HepG2 (cell line): ENCODE data around the gene FRMD1. TPM values are rescaled to one million over a fixed set of nuclear protein-coding genes. Genes with fewer than 3 reads are reported as not detected.

Source experiments
- EED ChIP-seq: sonication (generic); formaldehyde crosslinking; IDR thresholded peaks from 2 replicates; pipeline ENCODE4 v1.5.0; 2020; ENCODE audit warnings: mild to moderate bottlenecking, missing genetic modification reagents
- ELF1 ChIP-seq: sonication (generic); formaldehyde crosslinking; IDR thresholded peaks from 2 replicates; pipeline ENCODE4 v1.4.0; 2020; ENCODE audit warnings: missing genetic modification reagents
- ELF4 ChIP-seq: sonication (generic); formaldehyde crosslinking; IDR thresholded peaks from 2 replicates; pipeline ENCODE4 v1.5.0; 2020; ENCODE audit warnings: missing genetic modification reagents, mild to moderate bottlenecking, moderate library complexity, borderline replicate concordance
- FOXJ3 ChIP-seq: sonication (generic); formaldehyde crosslinking; IDR thresholded peaks from 2 replicates; pipeline ENCODE4 v1.4.0; 2020; ENCODE audit warnings: missing genetic modification reagents, mild to moderate bottlenecking, borderline replicate concordance
- HMG20B ChIP-seq: conservative IDR thresholded peaks from 2 replicates; pipeline ENCODE4 v1.6.1; 2016; ENCODE audit warnings: missing genetic modification reagents, missing compliant biosample characterization
- HNRNPUL1 ChIP-seq: fragments of 200-400 bp; formaldehyde crosslinking; IDR thresholded peaks from 2 replicates; pipeline ENCODE4 v1.6.1; 2017; ENCODE audit warnings: low read depth, mild to moderate bottlenecking, low read length, moderate library complexity
- MTA1 ChIP-seq: sonication (generic); formaldehyde crosslinking; IDR thresholded peaks from 2 replicates; pipeline ENCODE4 v1.4.0; 2020; ENCODE audit warnings: missing genetic modification reagents, mild to moderate bottlenecking, borderline replicate concordance
- RBM39 ChIP-seq: fragments of 200-400 bp; formaldehyde crosslinking; IDR thresholded peaks from one replicate; pipeline ENCODE4 v1.6.1; 2018; ENCODE audit warnings: antibody characterized with exemption, mild to moderate bottlenecking, low read depth, low read length; ENCODE audit not compliant: poor library complexity, severe bottlenecking
- SIX4 ChIP-seq: sonication (generic); formaldehyde crosslinking; IDR thresholded peaks from 2 replicates; pipeline ENCODE4 v1.4.0; 2020; ENCODE audit warnings: missing genetic modification reagents
- SP1 ChIP-seq, 2 experiments: fragments of 450-650 bp in 1 of 2; sonication (generic) in 1 of 2; formaldehyde crosslinking in 1 of 2; IDR thresholded peaks; 2 replicates each; pipeline versions ENCODE4 v1.4.0 to v1.6.1; 2016 to 2020; ENCODE audit warnings: missing genetic modification reagents in 1 of 2
- ZFP37 ChIP-seq: sonication (generic); formaldehyde crosslinking; IDR thresholded peaks from 2 replicates; pipeline ENCODE4 v1.4.0; 2020; ENCODE audit warnings: missing genetic modification reagents, borderline replicate concordance
- ZKSCAN8 ChIP-seq: IDR thresholded peaks from 2 replicates; pipeline ENCODE4 v1.6.1; 2016; ENCODE audit warnings: borderline replicate concordance, missing genetic modification reagents, missing compliant biosample characterization
- ZNF44 ChIP-seq: sonication (generic); formaldehyde crosslinking; IDR thresholded peaks from 2 replicates; pipeline ENCODE4 v1.5.1; 2020; ENCODE audit warnings: mild to moderate bottlenecking, missing genetic modification reagents
- polyA plus RNA-seq, 8 experiments: library from polyadenylated mRNA; depleted of rRNA in 3 of 8; stranded (reverse) in 7 of 8; unstranded in 1 of 8; fragments of >200 nt; fragmentation: Illumina TruSeq in 4 of 8; extraction: Trizol in 4 of 8; gene quantifications; 2 replicates each; pipeline versions ENCODE4 v1.2.1 to v1.2.3, GENCODE V29; 2011 to 2016; ENCODE audit warnings: low read depth in 4 of 8, missing spikeins in 1 of 8, mixed read lengths in 1 of 8; ENCODE audit not compliant: insufficient read depth in 1 of 8
- total RNA-seq, 5 experiments: library from RNA; depleted of rRNA; stranded (reverse); fragments of >200 nt; fragmentation: Illumina TruSeq; extraction: Trizol; gene quantifications; 2 replicates each; pipeline ENCODE4 v1.2.3, GENCODE V29; 2016; ENCODE audit warnings: low read depth in 1 of 5
- TF ChIP-seq, protein P1 (sequence below): sonication (generic); formaldehyde crosslinking; IDR thresholded peaks from 2 replicates; pipeline ENCODE4 v1.9.0; 2021; ENCODE audit warnings: missing genetic modification reagents, borderline replicate concordance
- TF ChIP-seq, protein P2 (sequence below): sonication (generic); formaldehyde crosslinking; IDR thresholded peaks from 2 replicates; pipeline ENCODE4 v1.4.0; 2020; ENCODE audit warnings: missing genetic modification reagents
- TF ChIP-seq, protein P3 (sequence below): sonication (generic); formaldehyde crosslinking; IDR thresholded peaks from 2 replicates; pipeline ENCODE4 v1.4.0; 2020; ENCODE audit warnings: missing genetic modification reagents
- TF ChIP-seq, protein P4 (sequence below): sonication (generic); formaldehyde crosslinking; IDR thresholded peaks from 2 replicates; pipeline ENCODE4 v1.5.0; 2020; ENCODE audit warnings: missing genetic modification reagents

The FRMD1 gene
- total and polyA plus RNA-seq, 2 of the 13 experiments (the other 11 are each of a cell fraction or from before 2014, with no cell fraction given), result 0.01 TPM; not detected in 1

DNA sequence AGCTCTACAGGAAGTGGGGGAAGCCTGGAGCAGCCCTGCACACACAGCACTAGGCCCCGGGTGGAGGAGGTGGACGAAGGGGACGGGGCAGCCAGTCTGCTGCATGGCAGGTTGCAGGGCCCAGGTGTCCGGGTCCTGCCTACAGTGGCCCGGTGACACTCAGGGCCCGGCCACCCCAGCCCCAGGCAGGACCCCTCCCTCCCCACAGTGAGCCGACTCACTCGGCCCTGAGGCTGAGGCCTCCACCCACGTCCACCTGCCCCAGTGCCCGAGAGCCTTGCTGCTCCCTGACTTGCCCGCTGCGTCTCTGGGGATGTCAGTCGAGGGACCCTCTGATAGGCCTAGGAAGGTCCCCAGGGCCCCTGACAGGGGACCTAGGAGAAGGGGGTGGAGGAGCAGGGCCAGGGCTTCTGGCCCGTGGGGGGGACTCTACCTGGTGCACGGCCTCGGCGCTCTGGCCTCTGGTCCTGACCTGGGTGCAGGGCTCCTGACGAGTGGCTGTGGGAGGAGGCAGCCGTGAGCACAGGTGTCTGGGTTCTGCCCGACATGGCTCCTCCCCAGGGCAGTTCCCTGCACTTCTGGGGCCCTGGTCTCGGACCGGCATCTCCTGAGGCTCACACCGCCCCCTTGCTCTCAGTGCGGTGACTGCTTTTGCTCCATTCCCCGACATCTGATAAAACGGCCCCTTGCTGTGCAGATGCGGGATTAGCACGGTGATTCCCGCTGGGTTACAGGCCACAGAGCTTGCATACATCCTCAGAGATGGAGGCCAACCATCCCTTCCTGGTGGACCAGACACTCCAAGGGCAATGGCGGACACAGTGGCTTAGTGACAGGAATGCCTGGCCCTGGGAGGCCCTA is 20.1 kb downstream of the FRMD1 start (continued):
- TF ChIP-seq, protein P1, sequence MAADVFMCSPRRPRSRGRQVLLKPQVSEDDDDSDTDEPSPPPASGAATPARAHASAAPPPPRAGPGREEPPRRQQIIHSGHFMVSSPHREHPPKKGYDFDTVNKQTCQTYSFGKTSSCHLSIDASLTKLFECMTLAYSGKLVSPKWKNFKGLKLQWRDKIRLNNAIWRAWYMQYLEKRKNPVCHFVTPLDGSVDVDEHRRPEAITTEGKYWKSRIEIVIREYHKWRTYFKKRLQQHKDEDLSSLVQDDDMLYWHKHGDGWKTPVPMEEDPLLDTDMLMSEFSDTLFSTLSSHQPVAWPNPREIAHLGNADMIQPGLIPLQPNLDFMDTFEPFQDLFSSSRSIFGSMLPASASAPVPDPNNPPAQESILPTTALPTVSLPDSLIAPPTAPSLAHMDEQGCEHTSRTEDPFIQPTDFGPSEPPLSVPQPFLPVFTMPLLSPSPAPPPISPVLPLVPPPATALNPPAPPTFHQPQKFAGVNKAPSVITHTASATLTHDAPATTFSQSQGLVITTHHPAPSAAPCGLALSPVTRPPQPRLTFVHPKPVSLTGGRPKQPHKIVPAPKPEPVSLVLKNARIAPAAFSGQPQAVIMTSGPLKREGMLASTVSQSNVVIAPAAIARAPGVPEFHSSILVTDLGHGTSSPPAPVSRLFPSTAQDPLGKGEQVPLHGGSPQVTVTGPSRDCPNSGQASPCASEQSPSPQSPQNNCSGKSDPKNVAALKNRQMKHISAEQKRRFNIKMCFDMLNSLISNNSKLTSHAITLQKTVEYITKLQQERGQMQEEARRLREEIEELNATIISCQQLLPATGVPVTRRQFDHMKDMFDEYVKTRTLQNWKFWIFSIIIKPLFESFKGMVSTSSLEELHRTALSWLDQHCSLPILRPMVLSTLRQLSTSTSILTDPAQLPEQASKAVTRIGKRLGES (CRISPR knock-in tag), result no peak
- TF ChIP-seq MTA1, result peak; percentile 8; the same call in 1 of the 2 replicates
- no peak for TF ChIP-seq HNRNPUL1
- TF ChIP-seq, protein P2, sequence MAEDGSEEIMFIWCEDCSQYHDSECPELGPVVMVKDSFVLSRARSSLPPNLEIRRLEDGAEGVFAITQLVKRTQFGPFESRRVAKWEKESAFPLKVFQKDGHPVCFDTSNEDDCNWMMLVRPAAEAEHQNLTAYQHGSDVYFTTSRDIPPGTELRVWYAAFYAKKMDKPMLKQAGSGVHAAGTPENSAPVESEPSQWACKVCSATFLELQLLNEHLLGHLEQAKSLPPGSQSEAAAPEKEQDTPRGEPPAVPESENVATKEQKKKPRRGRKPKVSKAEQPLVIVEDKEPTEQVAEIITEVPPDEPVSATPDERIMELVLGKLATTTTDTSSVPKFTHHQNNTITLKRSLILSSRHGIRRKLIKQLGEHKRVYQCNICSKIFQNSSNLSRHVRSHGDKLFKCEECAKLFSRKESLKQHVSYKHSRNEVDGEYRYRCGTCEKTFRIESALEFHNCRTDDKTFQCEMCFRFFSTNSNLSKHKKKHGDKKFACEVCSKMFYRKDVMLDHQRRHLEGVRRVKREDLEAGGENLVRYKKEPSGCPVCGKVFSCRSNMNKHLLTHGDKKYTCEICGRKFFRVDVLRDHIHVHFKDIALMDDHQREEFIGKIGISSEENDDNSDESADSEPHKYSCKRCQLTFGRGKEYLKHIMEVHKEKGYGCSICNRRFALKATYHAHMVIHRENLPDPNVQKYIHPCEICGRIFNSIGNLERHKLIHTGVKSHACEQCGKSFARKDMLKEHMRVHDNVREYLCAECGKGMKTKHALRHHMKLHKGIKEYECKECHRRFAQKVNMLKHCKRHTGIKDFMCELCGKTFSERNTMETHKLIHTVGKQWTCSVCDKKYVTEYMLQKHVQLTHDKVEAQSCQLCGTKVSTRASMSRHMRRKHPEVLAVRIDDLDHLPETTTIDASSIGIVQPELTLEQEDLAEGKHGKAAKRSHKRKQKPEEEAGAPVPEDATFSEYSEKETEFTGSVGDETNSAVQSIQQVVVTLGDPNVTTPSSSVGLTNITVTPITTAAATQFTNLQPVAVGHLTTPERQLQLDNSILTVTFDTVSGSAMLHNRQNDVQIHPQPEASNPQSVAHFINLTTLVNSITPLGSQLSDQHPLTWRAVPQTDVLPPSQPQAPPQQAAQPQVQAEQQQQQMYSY (CRISPR knock-in tag), result no peak
- TF ChIP-seq EED, result 0 out of 2 replicates have a peak, but pooled peaks have one; percentile 18
- TF ChIP-seq ZNF44 (CRISPR knock-in tag), result no peak
- no peak for TF ChIP-seq HMG20B (CRISPR knock-in tag)
- no peak for TF ChIP-seq ELF4 (CRISPR knock-in tag)
- TF ChIP-seq, protein P3, sequence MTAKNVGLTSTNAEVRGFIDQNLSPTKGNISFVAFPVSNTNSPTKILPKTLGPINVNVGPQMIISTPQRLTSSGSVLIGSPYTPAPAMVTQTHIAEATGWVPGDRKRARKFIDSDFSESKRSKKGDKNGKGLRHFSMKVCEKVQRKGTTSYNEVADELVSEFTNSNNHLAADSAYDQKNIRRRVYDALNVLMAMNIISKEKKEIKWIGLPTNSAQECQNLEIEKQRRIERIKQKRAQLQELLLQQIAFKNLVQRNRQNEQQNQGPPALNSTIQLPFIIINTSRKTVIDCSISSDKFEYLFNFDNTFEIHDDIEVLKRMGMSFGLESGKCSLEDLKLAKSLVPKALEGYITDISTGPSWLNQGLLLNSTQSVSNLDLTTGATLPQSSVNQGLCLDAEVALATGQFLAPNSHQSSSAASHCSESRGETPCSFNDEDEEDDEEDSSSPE (CRISPR knock-in tag), result no peak
- no peak for TF ChIP-seq RBM39
- TF ChIP-seq ZKSCAN8 (CRISPR knock-in tag), result no peak
- TF ChIP-seq SIX4 (CRISPR knock-in tag), result no peak
- TF ChIP-seq, protein P4, sequence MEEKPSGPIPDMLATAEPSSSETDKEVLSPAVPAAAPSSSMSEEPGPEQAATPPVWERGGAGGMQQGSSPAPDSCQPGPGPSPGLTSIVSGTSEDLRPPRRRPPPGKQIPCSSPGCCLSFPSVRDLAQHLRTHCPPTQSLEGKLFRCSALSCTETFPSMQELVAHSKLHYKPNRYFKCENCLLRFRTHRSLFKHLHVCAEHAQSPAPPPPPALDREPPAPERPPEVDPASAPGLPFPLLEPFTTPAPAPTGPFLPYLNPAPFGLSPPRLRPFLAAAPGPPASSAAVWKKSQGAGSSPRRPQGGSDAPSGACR (CRISPR knock-in tag), result no peak
- no peak for TF ChIP-seq ELF1 (CRISPR knock-in tag)
- no peak for TF ChIP-seq FOXJ3 (CRISPR knock-in tag)
- no peak for TF ChIP-seq ZFP37 (CRISPR knock-in tag)
- no peak for TF ChIP-seq SP1 (IDR thresholded peaks at IDR 0.05)
- no peak for TF ChIP-seq SP1 (CRISPR knock-in tag; IDR thresholded peaks at IDR 0.05)
